ENCODE data around the gene TMEM214. TPM values are rescaled to one million over a fixed set of nuclear protein-coding genes. Genes with fewer than 3 reads are reported as not detected.
"Not testable (repeated sequence)": the region's sequence is repeated elsewhere in the genome, so short reads cannot be mapped to it uniquely, and the experiment has no call there.

Gene TMEM214
- total RNA-seq, 1 donor = 50.3 TPM

DNA sequence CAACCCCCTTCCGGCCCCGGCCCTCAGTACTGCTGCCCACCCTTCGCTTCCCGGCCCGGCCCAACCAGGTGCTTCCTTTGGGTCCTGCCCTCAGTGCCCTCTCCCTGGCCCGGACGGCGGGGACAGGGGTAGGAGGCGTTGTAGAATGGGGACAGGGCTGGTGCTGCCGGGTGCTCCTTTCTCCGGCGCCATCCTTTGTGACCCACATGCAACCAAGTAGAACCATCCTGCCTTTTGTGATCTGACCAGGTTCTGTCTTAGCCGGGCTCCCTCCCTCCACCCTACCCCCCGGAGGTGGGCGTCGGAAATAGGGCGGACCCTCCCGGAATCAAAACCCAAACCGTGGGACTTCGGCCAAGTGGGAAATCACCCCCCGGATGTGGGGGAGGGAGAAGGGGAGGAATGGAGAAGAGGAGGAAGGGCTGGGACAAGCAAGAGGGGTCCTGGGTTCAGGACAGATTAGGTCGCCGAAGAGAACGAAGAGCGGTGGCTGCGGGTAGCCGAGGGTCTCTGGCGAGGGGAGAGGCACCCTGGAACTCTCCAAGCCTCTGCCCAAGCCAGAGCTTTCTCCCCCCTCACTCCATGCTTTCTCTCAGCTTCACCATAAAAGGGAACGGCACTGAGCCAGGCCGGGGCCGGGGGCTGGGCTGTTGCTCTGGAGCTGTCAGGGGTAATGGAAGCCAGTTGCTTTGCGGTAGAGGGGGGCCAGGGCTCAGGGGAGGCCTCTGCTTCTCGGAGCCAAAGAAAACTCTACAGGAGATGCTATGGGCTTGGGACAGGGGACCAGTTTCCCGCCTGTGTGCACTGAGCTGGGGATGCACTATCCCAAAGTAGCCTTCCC, 39.4 kb downstream of the TMEM214 start:
- H4K20me1 ChIP-seq (ENCODE audit: insufficient read depth, low read length) = peaks cover 25% of the 10 kb centered on the region
- TF ChIP-seq, protein P1, sequence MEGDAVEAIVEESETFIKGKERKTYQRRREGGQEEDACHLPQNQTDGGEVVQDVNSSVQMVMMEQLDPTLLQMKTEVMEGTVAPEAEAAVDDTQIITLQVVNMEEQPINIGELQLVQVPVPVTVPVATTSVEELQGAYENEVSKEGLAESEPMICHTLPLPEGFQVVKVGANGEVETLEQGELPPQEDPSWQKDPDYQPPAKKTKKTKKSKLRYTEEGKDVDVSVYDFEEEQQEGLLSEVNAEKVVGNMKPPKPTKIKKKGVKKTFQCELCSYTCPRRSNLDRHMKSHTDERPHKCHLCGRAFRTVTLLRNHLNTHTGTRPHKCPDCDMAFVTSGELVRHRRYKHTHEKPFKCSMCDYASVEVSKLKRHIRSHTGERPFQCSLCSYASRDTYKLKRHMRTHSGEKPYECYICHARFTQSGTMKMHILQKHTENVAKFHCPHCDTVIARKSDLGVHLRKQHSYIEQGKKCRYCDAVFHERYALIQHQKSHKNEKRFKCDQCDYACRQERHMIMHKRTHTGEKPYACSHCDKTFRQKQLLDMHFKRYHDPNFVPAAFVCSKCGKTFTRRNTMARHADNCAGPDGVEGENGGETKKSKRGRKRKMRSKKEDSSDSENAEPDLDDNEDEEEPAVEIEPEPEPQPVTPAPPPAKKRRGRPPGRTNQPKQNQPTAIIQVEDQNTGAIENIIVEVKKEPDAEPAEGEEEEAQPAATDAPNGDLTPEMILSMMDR (IDR thresholded peaks at IDR 0.05; ENCODE audit: extremely low read depth, low read depth, low read length) = no peak
- H3K4me1 ChIP-seq (ENCODE audit: insufficient read depth, low read length) = peaks cover 56% of the 10 kb centered on the region
- peaks cover 41% of the 10 kb centered on the region for H3K79me2 ChIP-seq (ENCODE audit: insufficient read depth, low read length)
- no peaks in the 10 kb centered on the region for H3K27me3 ChIP-seq (ENCODE audit: insufficient read depth, low read length)
- peak overlapping the region; percentile 44 for H3K27ac ChIP-seq (ENCODE audit: low read depth, low read length)
- DNase-seq (ENCODE audit: insufficient read length, low spot score, missing footprints) = peak; percentile 94
- H3K36me3 ChIP-seq (ENCODE audit: insufficient read depth, low read length) = peaks cover 29% of the 10 kb centered on the region
- H2AFZ ChIP-seq (ENCODE audit: low read length) = peak overlapping the region; percentile 72
- peak overlapping the region; percentile 99 for H3K4me3 ChIP-seq (ENCODE audit: insufficient read depth, low read length)
- no peaks in the 10 kb centered on the region for H3K9me3 ChIP-seq (ENCODE audit: low read depth, low read length)
- H3K4me2 ChIP-seq (ENCODE audit: insufficient read depth, low read length) = peak overlapping the region; percentile 86

DNA sequence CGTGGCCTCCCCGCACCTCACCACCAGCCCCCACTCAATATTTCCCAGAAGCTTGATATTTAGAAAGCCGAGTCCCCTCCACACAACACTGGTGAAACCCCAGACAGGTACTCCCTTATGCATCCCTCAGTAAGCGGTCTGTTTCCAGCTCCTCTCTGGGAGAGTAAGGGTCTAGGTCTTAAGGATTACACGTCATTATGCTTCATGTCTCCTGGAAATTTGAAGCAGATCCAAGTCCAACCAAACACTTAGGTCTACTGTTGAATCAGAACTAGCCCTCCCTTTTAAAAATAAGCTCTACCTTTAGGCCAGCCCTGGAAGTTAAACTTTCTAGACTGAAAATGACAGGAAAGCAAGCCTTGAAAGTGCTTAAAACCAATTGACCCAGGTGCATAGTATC, 40.2 kb downstream of the TMEM214 start:
- Histone ChIP-seq H3K79me2 (ENCODE audit: insufficient read depth, low read length) (peaks cover 34% of the 10 kb centered on the region), H3K4me1 (ENCODE audit: insufficient read depth, low read length) (peaks cover 60% of the 10 kb centered on the region), H3K27me3 (ENCODE audit: insufficient read depth, low read length) (no peaks in the 10 kb centered on the region), H3K4me2 (ENCODE audit: insufficient read depth, low read length) (peak overlapping the region; percentile 86), H2AFZ (ENCODE audit: low read length) (peak overlapping the region; percentile 14), H3K36me3 (ENCODE audit: insufficient read depth, low read length) (peaks cover 22% of the 10 kb centered on the region), H3K9me3 (ENCODE audit: low read depth, low read length) (no peaks in the 10 kb centered on the region), H3K4me3 (ENCODE audit: insufficient read depth, low read length) (no peak overlapping the region), H4K20me1 (ENCODE audit: insufficient read depth, low read length) (peaks cover 19% of the 10 kb centered on the region), H3K27ac (ENCODE audit: low read depth, low read length) (peak overlapping the region; percentile 44)
- TF ChIP-seq, protein P1 (IDR thresholded peaks at IDR 0.05; ENCODE audit: extremely low read depth, low read depth, low read length) = no peak
- peak; percentile 81 for DNase-seq (ENCODE audit: insufficient read length, low spot score, missing footprints)

DNA sequence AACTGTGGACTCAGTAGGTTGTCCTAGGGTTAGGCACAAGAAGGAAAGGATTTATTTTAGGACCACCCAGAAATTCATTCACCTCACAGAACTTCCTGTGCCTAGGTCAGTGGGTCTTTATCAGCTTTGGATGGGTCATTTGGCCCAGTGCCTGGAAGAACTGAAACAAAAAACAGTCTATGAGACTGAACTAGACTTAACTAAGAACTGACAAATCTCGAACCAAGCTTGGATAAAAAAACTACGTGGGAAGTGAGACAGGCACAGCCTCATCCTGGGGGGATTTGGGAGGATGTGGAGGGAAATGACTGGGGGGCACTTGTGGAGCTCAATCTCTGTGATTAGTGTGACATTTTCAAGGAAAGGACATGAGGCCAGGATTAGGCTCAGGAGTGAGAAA, 41.0 kb downstream of the TMEM214 start:
- no peaks in the 10 kb centered on the region for H3K27me3 ChIP-seq (ENCODE audit: insufficient read depth, low read length)
- no peak overlapping the region for H3K4me2 ChIP-seq (ENCODE audit: insufficient read depth, low read length)
- no peak overlapping the region for H3K4me3 ChIP-seq (ENCODE audit: insufficient read depth, low read length)
- peaks cover 30% of the 10 kb centered on the region for H3K79me2 ChIP-seq (ENCODE audit: insufficient read depth, low read length)
- DNase-seq (ENCODE audit: insufficient read length, low spot score, missing footprints) = peak; percentile 82
- H2AFZ ChIP-seq (ENCODE audit: low read length) = peak overlapping the region; percentile 47
- H3K4me1 ChIP-seq (ENCODE audit: insufficient read depth, low read length) = peaks cover 59% of the 10 kb centered on the region
- H4K20me1 ChIP-seq (ENCODE audit: insufficient read depth, low read length) = peaks cover 14% of the 10 kb centered on the region
- no peaks in the 10 kb centered on the region for H3K9me3 ChIP-seq (ENCODE audit: low read depth, low read length)
- H3K27ac ChIP-seq (ENCODE audit: low read depth, low read length) = peak overlapping the region; percentile 48
- peaks cover 14% of the 10 kb centered on the region for H3K36me3 ChIP-seq (ENCODE audit: insufficient read depth, low read length)
- TF ChIP-seq, protein P1 (IDR thresholded peaks at IDR 0.05; ENCODE audit: extremely low read depth, low read depth, low read length) = no peak

DNA sequence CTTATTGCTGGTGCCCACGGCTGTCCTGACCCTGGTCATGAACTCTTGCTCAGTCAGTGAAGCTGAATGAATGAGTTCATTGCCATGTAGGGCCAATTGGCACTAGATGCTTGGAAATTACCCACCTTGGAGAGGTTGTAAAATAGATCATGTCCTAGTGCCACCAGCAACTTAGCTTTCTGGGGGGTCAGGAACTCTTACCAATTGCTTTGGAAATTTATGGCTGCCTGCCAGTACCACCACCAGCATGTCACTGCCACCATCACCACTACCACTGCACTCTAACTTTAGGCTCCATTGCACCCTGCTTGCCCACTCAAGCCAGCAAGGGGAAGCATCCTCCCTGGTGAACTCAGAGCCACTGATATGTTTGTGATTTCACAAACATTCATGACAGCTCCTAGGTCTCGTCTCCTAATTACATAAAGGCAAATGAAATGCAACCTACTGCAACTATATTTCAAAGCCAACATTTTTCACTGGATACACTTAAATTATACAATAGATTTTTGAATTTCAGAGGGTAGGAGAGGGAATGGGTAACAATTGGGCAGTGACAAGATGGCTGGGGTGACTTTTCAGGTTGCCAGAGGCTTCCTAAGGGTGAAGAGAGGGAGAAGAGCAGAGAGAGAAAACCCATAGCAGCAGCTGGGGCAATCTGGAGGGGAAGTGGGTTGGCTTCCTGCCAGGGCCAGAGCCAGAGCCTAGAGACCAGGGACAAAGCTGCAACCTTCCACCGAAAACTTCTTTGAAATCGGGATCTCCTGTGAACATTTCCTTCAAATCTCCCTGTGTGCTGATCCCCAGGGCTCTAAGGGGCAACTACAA, 42.2 kb downstream of the TMEM214 start:
- Histone ChIP-seq H3K79me2 (ENCODE audit: insufficient read depth, low read length) (peaks cover 30% of the 10 kb centered on the region), H3K27ac (ENCODE audit: low read depth, low read length) (no peak overlapping the region), H4K20me1 (ENCODE audit: insufficient read depth, low read length) (peaks cover 7% of the 10 kb centered on the region), H2AFZ (ENCODE audit: low read length) (no peak overlapping the region), H3K9me3 (ENCODE audit: low read depth, low read length) (no peaks in the 10 kb centered on the region), H3K27me3 (ENCODE audit: insufficient read depth, low read length) (no peaks in the 10 kb centered on the region), H3K4me1 (ENCODE audit: insufficient read depth, low read length) (peaks cover 53% of the 10 kb centered on the region), H3K4me2 (ENCODE audit: insufficient read depth, low read length) (no peak overlapping the region), H3K36me3 (ENCODE audit: insufficient read depth, low read length) (peaks cover 4% of the 10 kb centered on the region), H3K4me3 (ENCODE audit: insufficient read depth, low read length) (no peak overlapping the region)
- peak; percentile 66 for DNase-seq (ENCODE audit: insufficient read length, low spot score, missing footprints)
- TF ChIP-seq, protein P1 (IDR thresholded peaks at IDR 0.05; ENCODE audit: extremely low read depth, low read depth, low read length) = no peak

DNA sequence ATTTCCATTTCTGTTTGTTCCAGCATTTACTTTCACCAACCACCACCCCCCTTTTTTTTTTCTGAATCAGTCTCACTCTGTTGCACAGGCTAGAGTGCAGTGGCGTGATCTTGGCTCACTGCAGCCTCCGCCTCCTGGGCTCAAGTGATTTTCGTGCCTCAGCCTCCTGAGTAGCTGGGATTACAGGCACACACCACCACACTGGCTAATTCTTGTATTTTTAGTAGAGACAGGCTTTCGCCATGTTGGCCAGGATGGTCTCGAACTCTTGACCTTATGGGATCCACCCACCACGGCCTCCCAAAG, 42.8 kb downstream of the TMEM214 start:
- not testable (repeated sequence) for H3K4me3 ChIP-seq (ENCODE audit: insufficient read depth, low read length); H2AFZ ChIP-seq (ENCODE audit: low read length); H3K9me3 ChIP-seq (ENCODE audit: low read depth, low read length); H3K36me3 ChIP-seq (ENCODE audit: insufficient read depth, low read length); H3K27ac ChIP-seq (ENCODE audit: low read depth, low read length); DNase-seq (ENCODE audit: insufficient read length, low spot score, missing footprints); H4K20me1 ChIP-seq (ENCODE audit: insufficient read depth, low read length); H3K4me2 ChIP-seq (ENCODE audit: insufficient read depth, low read length); H3K27me3 ChIP-seq (ENCODE audit: insufficient read depth, low read length)
- H3K79me2 ChIP-seq (ENCODE audit: insufficient read depth, low read length) = peaks cover 30% of the 10 kb centered on the region
- H3K4me1 ChIP-seq (ENCODE audit: insufficient read depth, low read length) = peaks cover 53% of the 10 kb centered on the region
